Stimulated activated CD4-positive, alpha-beta T cell treated with anti-CD3 and anti-CD28 coated beads, Interleukin-15, amount 100 ng/mL, for 48 hours (primary cell): ENCODE measurements around the gene NES.
A peak's percentile ranks its signal among the peaks of the same experiment; 100 is the strongest.
"Not testable (repeated sequence)": the region's sequence is repeated elsewhere in the genome, so short reads cannot be mapped to it uniquely, and the experiment has no call there.

ENCODE experiments used
- DNase-seq, 2 donors: peaks; one replicate each; pipeline ENCODE4 v3.0.0-alpha.2; 2020; ENCODE audit warnings: low read depth in 2 of 2

Gene NES

GRCh38 chr1:156645056-156645455 is 32.2 kb downstream of the NES start:
- DNase-seq: no peak

DNA sequence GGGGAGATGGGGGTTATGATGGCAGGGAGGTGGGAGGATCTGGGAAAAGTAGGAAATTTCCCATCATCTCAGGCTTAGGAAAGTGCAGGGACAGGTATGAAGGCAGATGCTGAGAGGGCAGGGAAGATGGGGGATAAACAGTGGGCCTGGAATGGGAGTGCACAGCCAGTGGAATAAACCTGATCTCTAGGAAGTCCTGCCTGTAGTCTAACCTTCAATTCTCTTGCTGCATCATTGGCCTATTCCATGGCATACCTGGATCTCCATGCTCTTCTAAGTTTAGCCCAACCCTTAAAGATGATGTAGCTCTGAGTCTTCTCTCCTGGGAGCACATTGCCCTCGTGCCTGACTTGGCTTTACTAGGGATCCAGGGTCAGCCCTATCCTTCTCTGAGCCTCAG is 32.6 kb downstream of the NES start:
- no peak for DNase-seq

DNA sequence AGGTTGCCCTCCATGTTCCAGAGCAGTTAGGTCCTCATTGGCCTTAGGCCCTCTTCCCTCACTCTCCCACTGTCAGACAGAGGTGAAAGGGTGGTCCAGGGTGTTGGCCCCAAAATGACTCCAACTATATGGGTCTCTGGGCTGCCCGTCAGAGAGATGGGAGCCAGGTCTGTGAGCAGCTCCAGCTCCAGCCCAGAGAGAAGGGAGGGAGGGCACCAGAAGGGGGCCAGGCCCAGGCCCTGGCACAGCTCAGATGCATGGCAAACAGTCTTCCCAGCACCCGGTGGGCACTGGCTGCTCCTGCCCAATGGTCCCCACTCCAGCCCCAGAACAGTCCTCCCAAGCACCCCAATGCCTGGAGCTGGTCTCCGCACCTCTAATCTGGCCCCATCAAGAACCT is 33.1 kb downstream of the NES start:
- no peak for DNase-seq

- DNase-seq: no peak
These were observed 33.5 kb downstream of the NES start for GRCh38 chr1:156643778-156644092.

DNA sequence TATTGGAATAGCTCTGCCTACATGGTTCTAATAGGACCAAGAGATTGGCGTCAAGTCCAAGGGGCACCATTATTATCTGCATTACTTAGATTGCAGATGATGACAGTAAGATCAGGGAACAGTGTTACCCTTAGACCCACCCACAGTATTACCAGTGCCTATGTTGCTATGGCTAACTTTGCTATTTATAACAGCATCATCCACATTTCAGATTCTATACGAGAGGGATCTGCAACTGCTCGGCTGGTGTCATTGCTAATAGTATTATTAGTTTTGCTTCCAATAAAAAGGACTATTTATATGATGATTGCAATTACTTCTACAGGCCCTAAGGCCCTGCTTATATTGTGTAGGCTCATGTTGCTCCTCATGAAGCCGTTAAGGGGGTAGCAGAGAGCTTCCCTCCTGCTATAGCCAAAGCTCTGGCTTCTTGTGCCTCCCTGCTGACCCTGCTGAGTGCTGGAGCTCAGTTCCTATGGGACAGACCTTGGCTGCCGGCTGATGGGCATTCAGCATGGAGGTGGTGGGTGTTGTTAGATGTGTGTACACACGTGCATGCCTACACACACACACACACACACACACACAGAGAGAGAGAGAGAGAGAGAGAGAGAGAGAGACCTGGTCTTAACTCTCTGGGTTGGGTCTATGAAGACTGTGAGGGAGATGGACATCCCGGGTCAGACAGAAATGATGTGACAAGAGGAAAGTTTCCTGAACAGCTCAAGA is 34.0 kb downstream of the NES start:
- DNase-seq: no peak

GRCh38 chr1:156642265-156643048 is 34.8 kb downstream of the NES start:
- no peak for DNase-seq

DNA sequence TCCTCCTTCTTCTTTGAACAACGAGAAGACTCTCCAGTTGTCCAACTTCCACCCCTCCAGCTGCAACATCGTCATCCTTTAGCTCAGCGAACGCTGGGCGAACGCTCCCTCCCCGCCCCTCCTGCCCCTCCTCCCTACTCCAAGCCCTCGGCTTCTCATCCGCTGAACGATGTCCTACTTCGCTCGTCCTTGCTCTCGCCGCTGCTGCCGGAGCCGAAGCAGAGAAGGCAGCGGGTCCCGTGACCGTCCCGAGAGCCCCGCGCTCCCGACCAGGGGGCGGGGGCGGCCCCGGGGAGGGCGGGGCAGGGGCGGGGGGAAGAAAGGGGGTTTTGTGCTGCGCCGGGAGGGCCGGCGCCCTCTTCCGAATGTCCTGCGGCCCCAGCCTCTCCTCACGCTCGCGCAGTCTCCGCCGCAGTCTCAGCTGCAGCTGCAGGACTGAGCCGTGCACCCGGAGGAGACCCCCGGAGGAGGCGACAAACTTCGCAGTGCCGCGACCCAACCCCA is 35.4 kb downstream of the NES start, which contains the start of gene BCAN:
BCAN (plus strand) TSS at position 357 of the 504 bp plus-strand sequence. CDS start 3,938 bp downstream, outside the sequence.
- DNase-seq: no peak

DNA sequence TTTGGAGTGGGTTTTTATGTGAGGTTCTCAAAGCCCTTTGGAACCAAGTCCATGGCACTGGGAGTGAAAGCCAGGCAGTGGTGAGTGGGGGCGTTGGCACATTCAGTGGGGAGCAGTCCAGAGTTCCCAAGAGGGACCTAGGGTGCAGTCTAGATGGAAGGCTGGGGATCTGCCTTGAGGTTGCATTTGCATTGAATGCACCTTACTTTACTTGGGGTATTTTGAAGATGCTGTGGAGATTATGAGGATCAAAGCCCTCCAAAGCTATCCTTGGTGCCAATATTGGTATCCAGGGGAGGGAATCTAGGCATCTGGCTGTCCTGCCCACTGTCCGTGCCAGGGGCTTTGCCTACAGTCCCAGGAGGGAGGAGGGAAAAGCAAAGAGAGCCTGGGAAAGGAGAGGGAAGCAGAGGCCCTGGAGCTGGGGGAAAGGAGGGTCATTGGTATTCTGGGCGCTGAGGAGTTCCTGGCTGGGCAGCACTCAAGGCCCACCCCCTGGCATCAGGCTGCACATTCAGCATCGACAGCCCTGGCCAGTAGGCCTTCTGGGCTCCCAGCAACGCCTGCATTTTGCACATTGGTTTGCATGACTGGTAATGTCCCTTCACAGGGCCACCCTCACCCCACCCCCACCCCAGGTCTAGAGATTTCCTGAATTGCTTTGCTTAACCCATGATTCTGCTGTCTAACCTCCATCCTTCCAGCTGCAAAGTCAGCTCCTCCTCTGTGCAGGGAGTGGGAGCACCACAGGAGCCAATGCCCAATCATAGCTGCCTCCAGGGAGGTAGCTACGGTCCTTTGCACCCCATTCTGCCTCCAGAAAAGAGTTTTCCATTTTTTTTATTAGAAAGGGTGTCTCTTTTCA is 36.1 kb downstream of the NES start:
- no peak for DNase-seq

DNA sequence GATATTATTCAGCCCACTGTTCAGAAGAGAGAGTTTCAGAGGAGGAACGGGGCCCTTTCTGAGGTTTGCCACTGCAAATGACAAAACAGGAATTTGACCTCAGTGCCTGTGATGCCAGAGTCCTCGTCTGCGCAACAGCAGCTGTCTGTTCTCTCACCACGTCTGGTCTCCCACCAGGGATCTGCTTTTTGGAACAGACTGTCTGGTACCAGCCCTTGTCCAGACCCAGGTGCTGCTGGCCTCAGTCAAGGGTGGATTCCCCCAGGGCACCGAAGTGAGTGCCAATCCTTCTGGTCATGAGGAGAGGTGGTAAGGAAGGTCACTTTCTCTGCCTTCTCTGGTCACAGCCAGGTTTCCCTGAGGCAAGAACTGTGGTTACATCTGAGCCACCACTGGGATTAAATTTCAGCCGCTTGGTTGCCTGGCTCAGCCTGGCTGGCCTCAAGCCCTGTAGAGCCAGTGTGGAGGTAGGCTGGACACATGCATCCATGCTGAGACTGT is 37.6 kb downstream of the NES start:
- no peak for DNase-seq

GRCh38 chr1:156638189-156638985 is 38.8 kb downstream of the NES start:
- DNase-seq: no peak

DNA sequence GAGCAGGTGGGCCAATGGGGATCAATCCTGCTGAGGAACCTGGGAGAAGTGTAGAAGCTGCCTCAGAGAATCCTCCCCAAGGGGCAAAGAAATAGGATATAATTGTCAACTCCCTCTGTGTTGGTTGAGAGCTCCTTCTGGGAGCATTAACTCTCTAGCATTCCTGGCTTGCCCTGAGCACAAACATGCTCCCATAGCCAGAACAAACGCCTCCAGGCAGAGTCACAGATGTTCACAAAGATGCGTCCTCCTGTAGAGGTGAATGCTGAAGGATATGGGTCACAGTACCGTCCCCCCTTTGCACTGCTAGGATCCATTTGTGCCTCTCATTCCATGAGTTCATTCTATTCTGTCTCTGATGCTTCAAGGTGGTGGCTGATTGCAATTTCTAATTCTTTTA is 44.9 kb downstream of the NES start:
- DNase-seq: no peak

GRCh38 chr1:156631152-156631551 is 46.1 kb downstream of the NES start:
- not testable (repeated sequence) for DNase-seq

DNA sequence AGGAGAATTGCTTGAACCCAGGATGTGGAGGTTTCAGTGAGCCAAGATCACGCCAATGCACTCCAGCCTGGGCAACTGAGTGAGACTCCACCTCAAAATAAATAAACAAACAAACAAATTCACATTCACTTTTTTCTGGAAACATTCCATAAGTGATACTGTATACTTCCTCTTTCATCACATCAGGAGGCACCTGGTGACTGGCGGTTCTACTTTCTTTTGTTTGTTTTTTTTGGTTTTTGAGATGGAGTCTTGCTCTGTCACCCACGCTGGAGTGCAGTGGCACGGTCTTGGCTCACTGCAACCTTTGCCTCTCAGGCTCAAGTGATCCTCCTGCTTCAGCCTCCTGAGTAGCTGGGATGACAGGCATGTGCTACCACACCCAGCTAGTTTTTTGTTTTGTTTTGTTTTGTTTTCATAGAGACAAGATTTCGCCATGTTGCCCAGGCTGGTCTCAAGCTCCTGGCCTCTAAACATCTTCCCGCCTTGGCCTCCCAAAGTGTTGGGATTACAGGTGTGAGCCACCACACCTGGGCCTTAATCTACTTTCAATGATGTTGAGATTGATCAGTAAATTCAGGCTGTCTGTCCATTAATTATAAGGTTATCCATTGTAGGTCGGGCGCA is 47.3 kb downstream of the NES start:
- no peak for DNase-seq

DNA sequence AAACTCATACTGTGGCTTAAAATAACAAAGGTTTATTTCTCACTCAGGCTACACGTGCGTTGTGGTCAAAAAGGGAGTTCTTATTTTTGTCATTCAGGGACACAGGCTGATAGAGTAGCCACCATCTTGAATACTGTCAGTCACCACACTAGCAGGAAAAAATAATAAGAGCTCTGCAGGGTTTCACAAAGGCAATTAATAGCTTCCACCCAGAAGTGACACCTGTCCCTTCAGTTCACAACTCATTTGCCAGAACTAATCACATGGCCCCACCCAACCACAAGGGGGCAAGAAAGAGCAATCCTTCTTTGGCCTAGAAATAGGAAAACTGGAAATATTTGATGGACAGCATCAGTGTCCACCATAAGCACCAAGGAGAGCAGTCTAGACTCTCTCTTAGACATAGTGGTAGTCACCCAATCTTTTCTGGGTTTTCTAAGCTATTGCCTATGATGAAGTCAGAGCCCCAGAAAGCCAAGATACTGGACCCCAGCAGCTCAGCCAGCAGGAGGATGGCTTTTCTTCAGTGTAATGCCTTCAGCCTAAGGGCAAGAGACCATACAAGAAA is 49.8 kb downstream of the NES start:
- DNase-seq: no peak

DNA sequence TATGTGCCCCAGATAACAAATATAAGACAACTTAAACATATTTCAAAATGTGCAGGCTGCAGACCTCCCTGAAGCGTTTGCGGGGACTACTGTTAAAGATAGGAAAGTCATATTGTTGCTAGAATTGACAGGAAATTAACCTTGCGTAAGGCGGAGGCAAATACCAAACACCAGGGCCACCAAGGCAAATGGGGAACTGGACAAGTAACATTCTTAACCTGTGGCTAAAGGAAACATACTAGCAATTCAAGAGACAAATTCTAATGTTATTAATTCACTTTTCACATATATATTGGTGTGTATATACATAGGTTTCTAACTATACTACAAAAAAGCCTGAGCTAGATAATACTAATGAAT is 51.1 kb downstream of the NES start:
- no peak for DNase-seq

- DNase-seq: peak in 1 of 2 donors; percentile 64
These were observed 51.6 kb downstream of the NES start for GRCh38 chr1:156625436-156626078.

GRCh38 chr1:156624814-156625435 is 52.3 kb downstream of the NES start:
- no peak for DNase-seq

DNA sequence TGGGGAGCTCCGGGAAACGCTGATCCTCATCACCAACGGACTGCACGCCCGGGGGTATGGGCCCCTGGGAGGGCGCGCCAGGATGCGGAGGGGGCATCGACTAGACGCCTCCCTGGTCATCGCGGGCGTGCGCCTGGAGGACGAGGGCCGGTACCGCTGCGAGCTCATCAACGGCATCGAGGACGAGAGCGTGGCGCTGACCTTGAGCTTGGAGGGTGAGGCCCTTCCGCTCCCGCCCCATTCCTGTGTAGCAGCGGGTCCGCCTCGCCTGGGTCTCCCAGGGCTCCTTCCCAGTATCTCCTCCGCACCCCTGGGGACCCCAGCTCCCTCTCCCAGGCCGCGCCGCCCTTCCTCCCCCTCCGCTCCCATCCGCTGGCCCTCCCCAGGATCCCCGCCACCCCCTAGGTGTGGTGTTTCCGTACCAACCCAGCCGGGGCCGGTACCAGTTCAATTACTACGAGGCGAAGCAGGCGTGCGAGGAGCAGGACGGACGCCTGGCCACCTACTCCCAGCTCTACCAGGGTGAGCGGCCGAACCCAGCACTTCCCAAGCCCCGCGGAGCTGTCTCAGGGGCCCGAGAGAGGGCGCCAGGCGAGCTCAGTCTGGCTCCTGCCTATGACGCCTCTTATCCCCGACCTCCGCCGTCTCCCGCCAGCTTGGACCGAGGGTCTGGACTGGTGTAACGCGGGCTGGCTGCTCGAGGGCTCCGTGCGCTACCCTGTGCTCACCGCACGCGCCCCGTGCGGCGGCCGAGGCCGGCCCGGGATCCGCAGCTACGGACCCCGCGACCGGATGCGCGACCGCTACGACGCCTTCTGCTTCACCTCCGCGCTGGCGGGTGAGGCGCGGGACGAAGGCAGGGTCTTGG is 53.0 kb downstream of the NES start:
- peak in 1 of 2 donors; percentile 24 for DNase-seq
